ENCODE data around the gene NHLRC4.
A peak's percentile ranks its signal among the peaks of the same experiment; 100 is the strongest.

The NHLRC4 gene, protein sequence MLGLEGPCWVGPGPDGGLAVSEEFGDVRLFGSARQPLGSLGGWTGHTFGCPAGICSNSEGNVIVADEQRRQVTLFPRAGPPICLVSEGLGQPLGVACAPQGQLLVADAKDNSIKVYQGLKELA

DNA sequence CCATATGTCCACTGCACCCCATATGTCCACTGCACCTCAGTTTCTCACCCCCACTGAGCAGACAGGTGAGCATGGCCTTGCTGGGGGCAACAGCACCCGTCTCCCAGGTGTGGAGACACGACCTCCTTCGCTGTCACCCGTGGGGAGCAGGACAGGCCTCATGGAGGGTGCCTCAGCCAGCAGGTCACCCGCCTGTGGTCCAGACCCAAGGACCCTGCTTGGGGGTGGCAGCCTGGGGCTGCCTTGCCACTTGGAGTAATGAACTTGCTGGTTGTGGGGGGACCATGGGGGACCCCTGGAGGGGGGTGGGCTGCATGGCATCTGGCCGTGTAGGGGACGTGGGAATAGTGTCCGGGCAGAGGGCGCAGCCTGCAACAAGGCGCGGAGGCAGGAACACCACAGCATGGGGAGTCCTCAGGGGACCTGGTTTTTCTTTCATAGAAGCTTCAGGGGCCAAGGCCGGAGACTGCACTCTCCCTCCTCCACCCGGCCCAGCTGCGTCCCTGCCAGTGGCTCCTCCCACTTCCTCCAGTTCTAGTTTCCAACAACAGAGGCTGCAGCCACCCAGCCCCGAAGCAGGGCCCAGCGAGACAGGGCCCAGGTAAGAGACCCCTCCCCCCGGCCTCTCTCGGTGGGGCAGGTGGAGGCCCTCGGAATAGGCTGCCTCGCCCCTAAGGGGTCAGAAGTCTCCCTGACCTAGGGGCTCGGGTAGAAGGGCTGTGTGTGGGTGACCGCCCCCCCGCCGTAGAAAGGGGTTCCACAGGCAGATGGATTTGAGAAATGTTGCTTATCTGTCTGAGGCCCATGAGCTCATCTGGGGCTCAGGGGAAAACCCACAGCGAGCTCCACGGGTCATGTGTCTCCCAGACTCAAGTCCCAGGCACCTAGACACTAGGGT, at the start of gene NHLRC4:
NHLRC4 (plus strand) TSS at position 531 of the 898 bp plus-strand sequence. CDS start 1,043 bp downstream, outside the sequence.
- peak; percentile 87 for DNase-seq

DNA sequence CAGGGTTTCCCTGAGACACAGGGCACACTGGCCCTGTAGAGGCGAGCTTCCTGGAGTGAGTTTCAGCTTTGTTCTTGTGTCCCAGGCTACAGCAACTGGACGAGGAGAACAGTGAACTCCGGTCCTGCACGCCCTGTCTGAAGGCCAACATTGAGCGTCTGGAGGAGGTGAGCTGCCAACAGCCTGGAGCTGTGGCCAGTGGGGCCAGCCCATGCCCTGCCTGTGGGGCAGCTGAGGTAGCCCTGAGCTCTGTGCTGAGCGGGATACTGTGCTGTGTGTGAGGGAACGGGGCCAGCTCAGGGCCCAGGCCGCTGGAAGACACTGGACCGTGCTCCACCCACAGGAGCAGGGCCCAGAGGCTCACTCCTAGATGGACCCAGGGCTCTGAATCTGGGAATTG, 47.9 kb upstream of the NHLRC4 start:
- no peak for DNase-seq

DNA sequence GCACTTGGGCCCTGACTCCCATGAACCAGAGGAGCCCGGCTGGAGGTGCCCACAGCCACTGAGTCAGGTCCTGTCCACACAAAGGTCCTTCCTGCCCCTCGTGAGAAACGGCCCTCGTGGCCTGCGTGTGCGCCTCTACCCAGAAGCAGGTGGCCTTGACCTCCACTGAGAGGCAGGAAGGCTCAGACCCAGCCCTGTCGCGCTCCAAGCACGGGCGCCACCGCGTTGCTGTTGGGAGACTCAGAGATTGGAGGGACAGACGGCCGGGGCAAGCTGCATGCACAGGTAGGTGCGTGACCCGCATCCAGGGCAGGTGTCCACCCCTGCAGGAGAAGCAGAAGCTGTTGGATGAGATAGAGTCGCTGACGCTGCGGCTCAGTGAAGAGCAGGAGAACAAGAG, 47.4 kb upstream of the NHLRC4 start:
- DNase-seq: no peak

DNA sequence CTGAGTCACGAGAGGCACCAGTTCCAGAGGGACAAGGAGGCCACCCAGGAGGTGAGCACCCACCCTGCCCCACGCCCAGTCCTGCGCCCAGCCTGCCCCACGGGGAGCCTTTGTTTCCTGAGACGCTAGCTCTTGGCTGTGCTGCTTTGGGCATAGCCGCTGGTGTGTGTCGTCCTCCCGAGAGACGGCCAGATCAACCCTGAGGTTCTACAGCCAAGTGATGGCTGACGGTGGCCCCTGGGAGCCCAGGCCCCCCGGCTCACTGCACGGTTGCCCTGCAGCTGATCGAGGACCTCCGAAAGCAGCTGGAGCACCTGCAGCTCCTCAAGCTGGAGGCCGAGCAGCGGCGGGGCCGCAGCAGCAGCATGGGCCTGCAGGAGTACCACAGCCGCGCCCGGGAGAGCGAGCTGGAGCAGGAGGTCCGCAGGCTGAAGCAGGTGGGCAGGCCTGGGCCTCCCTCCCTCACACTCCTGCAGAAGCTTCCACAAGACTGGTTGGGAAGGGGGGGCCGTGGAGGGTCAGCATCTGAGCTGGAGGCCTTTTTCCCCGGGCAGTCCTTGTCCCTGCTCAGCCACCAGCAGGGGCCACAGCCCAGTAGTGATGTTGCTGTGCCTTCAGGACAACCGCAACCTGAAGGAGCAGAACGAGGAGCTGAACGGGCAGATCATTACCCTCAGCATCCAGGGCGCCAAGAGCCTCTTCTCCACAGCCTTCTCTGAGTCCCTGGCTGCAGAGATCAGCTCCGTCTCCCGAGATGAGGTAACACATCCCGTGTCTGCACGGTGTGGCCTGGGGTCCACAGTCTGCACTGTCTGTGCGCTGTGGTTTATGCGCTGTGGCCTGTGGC, 46.7 kb upstream of the NHLRC4 start:
- no peak for DNase-seq

DNA sequence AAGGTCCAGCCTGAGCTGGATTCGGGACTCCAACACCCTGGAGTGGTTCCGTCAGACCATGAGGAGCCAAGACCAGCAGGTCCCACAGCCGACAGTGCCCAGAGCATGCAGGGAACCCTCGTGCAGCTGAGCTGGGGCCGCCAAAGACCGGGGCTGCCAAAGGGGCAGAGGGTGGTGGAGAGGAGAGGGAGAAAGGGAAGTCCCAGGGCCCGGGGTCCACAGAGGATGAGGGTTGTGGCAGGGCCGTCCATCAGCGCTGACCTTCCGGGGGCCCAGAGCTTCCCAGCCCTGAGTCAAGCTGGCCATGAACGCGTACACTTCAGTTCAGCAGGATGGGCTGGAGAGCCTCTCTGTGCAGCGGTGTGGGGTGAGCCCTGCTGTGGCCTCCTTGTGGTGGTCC, 46.0 kb upstream of the NHLRC4 start:
- DNase-seq: no peak

DNA sequence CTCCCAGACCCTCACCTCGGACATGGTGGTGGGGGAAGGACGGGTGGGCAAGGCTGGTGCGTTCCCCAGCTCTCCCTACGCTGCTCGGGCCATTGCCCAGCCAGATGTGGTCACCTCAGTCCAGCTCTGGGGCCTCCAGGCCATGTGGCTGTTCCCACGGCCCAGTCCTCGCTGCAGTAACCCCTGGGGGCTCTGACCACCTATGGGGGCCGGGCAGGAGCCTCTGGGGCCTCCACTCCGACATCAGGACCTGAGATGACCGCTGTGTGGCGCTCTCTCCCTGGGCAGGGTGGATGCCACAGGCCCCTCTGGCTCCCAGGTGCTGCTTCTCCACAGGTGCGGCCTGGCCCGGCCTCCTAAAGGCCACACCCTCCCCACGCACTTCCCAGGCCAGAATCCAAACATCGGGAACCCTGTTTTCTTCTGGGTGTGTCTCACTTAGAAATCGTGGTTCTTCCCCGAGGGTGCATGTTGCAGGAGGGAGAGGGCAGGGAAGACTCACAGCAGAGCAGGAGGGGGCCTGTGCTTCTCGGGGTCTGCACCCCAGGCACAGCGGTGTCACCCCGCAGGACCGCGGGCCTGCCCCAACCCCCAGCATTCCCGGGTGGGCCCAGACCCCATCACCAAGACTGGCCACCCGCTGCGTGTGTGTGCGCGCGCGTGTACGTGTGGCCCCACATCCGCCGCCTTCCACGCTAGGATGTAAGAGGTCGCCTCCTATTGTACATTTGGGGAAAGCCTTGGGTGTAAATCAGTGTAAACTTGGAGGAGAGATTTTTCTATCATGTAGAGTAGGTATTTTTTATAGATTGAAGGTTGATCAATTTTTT, 45.2 kb upstream of the NHLRC4 start:
- DNase-seq: no peak

DNA sequence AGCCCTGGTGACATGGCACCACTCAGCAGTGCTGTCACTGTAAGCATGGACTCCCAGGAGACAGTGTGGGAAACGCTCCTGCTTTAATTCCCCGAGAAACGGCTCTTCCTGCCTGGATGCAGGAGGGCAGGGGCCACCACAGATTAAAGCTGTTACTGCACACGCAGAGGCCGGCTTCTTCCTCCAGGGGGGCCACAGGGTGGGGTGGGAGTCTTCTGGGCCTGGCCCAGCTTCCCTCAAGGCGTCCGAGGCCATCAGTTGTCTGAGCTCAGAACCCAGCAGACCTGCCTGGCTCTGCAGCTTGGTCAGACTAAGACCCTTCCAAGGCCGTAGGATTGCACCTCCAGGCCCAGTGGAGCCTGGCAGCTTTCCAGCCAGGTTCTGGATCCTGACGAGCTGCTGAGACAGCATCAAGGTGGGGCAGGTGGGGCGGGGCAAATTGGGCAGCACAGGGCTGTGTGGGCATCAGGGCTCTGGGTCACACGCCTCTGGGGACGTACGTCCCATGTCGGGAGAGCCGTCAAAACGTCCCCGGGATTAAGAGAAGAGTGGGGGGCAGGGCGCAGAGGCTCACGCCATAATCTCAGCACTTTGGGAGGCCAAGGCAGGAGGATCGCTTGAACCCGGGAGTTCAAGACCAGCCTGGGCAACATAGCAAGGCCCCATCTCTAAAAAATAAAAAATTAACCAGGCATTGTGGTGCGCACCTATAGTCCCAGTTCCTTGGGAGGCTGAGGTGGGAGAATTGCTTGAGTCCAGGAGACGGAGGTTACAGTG, 44.3 kb upstream of the NHLRC4 start:
- DNase-seq: no peak

DNA sequence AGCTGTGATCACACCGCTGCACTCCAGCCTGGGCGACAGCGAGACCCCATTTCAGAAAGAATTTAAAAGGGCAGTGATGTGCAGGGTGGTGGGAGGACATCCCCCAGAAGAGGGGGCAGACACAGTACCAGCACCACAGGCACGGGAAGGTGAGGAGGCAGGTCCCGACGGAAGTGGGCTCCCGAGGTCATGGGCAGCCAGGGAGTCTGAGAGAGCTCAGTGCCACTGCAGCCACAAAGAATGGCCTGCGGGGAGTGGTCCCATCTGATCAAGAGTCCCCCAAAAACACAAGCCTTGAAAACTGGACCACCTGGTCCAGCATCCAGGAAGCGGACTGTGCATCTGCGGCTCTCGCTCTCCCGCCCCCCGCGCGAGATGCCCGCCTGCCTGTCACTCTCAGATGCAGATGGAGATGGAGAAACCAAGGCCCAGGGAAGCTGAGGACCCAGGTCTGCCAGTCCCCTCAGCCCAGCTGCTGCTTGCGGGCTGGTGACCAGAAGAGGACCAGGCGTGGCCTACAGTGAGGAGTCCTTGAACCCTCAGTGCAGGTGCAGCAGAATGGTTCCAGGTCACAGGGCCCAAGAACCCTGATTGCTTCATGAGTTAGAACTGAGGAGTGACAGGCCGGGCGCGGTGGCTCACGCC, 43.6 kb upstream of the NHLRC4 start:
- DNase-seq: no peak

DNA sequence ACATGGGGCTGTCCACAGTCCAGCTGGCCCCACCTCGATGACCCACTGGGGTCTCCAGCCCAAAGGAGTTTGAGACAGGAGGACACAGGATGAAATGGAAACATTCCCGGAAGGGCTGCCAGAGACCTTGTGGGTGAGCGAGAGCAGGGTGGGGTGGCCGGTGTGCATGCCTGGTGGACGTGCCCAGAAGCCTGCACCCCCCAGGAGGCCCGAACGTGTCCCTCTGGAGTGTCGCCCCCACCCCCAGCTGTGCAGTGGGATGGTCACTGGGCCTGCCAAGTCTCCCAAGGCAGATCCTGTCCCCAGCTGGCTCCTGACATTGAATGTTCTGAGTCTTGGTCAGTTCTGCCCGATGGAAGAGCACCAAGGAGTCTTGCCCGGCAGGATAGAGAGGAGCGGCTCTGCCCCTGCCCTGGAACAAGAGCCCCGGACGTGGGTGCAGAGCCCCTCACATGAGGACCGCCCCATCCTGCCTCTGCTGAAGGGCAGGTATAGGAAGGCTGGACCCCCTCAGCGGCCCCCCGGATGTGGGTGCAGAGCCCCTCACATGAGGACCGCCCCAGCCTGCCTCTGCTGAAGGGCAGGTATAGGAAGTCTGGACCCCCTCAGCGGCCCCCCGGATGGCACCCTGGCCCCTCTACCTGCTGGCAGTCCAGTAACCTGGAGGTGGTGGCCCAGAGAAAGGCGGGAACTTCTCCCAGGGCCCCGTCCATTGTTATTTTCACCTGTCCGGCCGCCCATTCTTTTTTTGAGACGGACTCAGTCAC, 42.3 kb upstream of the NHLRC4 start:
- no peak for DNase-seq

DNA sequence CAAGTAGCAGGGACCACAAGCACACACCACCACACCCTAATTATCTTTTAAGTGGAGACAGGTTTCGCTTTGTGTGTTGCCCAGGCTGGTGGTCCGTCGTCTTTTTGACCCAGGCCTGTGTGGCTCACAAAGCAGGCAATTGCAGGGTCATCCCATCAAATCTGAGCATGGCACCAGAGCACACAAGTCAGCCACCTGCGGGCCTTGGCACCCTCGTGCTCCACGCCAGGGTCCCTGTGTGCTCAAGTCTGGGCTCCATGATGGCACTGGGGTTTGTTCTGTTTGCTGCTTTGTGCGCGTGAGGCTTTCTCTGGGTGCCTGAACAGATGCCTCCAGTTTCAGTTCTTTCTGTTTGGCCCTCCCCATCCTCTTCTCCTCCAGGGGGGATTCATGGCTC, 41.7 kb upstream of the NHLRC4 start:
- no peak for DNase-seq

DNA sequence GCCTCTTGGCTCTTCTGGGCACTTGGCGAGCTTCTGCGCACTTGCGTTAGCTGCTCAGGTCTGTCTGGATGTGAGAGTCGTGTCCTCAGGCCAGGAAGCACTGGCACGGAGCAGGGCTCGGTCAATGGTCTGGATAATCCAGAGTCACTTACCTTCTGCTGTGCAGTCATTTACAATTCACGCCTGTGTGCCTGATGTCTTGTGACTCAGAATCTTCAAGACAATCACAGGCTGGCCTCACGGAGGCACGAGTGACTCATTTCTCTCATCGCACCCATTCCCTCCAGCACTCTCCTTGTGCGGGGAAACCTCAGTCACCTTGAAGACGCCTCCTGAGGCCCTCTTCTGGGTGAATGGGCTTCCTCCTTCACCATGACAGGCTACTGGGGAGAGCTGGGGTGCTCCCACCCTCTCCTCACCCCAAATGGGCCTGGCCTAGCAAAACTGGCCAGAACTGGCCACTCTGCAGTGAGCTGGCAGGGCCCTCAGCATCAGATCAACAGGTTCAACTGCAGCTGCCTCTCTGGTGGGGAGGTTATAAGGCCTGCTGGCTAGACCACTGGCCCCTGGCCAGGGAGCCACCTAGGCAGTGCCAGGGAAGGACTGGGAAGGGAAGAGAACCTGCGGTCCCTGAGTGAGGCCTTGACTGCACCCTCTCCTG, 41.2 kb upstream of the NHLRC4 start:
- DNase-seq: peak; percentile 54

DNA sequence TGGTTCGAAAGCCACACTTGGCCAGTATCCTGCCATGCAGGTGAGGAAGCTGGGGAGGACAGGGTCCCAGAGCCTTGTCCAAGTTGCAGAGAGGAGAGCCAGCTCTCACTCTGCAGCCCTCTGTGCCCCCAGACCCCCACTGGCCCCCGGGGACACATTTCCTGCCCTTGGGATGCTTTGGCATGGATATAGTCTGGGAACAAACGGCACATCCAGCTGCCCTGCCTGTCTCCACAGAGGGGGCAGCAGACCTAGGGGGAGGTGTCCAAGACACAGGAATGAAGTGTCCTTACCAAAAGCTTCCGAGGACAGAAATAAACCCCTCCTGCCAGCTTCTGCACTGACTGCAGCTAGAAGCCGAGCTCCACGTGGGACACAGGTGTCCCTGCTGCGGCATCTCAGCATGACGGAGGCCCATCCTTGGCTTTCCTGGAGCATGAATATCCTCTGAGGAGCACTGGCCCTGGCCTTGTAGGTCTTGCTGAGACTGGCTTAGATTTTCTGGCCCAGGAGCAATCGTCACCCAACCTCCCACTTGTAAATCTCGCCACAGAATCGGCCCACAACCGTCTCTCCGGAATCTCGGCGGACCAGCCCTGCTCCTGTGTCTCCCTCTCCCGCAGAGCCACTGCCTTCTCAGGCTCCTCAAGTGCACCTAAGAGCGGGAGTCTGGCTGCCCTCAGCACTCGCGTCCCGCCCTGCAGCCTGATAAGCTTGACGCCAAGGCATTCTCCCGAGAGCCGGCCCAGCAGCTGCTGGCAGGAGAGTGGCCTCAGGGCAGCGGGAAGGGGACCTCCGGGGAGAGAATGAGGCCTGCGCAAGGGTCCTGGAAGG, 40.4 kb upstream of the NHLRC4 start:
- peak; percentile 88 for DNase-seq

DNA sequence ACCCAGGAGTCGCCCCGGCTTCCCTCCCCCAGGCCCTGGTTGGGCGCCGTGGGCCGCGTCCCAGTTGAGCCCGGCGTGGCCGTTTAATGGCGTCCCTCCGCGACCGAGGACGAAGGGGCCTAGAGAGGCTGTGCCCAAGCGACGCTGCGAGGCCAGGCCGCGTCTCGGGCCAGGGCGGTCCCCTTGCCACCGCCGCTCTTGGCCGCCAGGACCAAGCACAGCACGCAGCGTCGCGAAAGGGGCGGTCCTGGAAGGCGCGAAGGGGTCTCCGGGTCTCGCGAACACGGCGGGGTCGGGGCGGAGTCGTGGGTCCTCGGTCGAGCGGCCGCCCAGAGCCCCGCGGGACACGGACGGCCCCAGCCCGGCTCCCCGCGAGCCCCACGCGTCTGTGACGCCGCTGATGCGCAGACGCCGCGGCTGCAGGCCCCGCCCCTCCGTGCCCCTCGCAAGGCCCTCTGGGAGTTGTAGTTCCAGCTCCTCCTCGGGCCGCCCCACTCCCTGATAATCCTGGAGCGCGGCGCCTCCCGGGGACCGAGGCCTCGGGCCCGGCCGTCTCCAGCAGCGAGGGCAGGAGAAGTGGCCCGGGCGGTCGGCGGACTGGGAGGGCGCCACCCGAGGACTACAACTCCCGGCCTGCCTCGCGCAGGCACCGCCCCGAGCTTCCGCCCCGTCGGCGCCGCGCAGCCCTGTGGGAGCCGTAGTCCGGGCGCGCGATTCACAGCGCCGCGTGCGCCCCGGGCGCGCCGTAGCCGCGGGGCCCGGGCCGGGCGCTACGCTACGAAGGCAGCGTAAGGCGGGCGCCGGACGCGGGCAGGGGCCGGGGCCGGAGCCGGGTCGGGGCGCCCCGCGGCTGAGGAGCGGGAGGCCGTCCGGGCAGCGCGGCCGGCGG, 39.5 kb upstream of the NHLRC4 start, which contains the start of gene CAPN15:
CAPN15 (plus strand) TSS at position 698 of the 889 bp plus-strand sequence. CDS start 19,127 bp downstream, outside the sequence.
- peak; percentile 97 for DNase-seq

DNA sequence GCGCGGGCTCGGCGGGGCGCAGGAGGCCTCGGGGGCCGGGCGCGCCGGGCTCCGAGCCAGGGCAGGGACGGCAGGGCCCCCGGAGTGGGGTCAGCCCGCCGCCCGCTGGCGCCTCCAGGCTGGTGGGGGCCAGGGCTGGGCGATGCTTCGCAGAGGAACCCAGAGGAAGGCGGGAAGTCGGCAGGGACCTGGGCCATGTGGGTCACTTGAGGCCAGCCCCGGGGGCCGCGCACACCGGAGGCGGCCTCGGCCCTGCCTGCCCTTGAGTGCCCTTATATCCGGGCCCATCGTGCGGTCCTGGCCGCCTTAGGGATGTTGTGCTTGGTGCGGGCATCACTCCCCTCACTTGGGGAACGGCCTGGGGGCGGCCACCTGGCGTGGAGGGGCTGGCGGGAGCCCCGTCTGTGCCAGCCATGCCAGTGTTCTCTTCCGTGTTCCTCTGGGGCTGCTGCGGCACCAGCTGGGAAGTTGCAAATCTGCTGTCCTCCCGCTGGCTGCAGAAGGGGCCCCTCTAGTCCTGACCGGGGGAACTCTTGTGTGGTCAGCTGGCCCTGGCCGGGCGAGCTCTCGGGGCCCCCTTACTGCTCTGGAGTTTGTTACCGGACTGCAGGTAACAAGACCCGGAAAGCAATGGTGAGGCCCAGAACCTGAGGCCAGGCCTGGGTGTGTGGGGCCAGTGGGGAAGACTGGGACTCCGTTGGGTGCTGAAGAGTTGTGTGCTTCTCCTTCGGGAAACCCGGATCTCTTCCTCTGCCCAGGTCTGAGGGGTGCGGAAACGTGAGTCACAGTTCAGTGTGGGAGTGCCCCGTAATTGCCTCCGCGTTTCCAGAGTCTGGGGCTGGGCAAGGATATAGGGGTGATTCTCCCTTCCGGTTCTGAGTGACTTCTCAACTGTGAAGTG, 38.4 kb upstream of the NHLRC4 start:
- peak; percentile 48 for DNase-seq

DNA sequence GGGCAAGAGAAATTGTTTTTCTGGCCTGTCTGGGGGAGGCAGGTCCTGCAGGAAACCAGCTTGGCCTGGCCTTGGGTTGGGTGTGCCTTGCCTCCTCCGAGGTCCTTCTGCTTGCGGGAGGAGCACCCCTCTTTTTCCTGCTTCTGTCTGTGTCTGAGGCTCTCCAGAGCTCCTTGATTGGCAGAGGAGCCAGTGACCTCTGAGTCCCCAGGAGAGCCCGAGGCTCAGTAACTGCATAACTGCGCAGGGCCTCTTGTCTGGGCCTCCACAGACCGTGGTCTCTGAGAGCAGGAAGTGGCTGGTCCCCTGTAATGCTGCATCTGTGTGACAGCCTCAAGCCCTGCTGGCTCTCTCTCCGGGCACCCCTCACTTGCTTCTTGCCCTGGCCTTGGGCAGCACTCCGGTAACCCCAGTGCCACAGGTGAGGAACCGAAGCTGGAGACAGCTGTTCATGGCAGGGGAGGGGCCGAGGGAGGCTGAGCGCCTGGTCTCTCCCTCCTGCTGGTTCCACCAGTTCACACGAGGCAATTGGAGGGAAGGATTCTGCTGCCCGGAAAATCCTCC, 37.7 kb upstream of the NHLRC4 start:
- no peak for DNase-seq

DNA sequence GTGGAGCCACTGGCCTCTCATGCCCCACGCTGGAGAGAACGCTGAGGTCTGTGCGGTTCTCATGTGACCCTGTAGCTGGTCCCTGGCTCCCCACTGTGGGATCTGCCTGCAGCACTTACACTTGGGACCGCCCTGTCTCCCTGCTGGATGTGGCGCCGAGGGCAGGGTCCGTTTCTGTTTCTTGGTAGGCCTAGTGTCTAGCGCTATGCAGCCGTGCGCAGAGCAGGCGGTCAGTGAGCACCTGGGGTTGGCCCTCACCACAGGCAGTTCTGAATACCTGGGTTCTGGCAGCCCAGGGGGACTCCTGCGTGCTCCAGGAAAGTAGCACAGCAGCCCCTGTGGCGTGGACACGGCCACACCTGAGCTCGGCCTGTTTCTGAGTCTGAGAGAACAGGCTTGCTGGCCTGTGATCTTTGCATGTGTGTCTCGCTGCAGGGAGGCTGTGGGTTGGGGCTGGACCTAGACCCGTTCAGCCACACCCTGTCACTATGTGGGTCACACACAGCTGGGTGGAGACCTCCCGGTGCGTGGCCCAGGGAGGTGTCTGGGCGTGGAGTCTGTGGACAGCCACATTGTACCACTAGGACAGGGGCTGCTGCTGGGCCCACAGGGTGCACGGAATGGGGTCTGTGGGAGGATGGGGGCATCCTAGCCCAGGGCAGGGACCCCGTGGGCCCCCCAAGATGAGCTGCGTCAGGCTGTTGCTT, 36.5 kb upstream of the NHLRC4 start:
- DNase-seq: no peak
